HG02610 (cell line): Measurements from ENCODE around the gene ROBO4.

Experiments
- ATAC-seq: cut with Tn5 transposase; IDR thresholded peaks from one replicate; pipeline ENCODE4 v1.9.1; 2021; ENCODE audit warnings: mild to moderate bottlenecking, moderate library complexity; ENCODE audit not compliant: unreplicated experiment

The ROBO4 gene

GRCh38 chr11:124897674-124898262 is at the start of gene ROBO4:
TSS of gene ROBO4 (minus strand) at chr11:124897865. CDS start at chr11:124897795, 70 bp downstream.
- ATAC-seq: no peak

DNA sequence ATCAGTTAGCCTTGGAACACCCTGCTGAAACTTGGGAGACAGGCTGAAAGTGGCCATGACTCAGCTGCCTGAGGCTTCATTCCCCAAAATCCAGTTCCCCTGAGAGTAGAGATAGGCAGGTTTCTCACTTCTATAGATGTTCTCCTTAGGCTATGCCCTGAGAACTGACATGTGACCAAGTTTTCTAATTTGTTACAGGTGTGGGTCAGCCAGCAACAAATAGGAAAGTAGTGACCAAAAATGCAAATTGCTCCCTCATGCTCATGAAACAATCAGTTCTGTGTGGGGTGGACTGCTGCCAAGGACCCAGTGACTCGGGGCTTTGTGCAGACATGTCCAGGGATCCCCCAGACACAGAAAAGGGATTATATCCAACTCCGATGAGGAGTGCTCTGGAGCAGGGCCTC is 49.1 kb upstream of the ROBO4 start:
- ATAC-seq: no peak

DNA sequence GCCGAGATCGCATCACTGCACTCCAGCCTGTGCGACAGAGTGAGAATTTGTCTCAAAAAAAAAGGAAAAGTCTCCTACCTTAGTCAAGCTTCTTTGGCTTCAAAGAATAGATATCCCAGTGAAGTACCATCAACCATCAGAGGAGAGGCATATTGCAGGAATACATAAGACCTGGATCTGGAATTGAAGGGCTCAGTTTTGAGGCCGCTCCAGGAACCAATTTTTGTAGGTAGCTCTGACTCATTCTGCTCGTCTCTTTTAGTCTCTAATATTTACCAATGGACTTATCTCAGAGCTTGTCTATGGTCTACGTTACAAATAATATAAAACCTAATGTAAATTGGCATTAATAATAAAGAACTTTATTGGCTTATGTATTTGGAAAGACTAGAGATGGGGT is 48.2 kb upstream of the ROBO4 start:
- ATAC-seq: no peak

DNA sequence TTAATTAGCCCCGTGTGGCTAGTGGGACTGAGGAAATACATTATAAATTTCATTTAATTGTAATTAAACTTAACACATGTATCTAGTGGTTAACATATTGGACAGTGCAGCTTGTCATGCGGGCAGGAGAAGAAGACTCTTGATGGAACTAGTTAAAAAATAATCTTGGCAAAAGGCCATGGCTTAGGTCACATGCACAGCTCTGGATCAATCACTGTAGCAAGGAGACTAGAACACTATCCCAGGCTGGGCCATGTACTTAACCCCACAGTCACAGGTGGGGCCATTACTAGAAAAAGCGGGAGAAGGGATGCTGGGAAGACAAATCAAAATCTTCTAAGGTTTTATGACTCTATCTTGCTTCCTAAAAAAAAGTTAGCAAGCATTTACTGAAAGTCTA is 46.9 kb upstream of the ROBO4 start:
- no peak for ATAC-seq

GRCh38 chr11:124943741-124944140 is 46.1 kb upstream of the ROBO4 start:
- no peak for ATAC-seq

- ATAC-seq: no peak
These were observed 45.6 kb upstream of the ROBO4 start for GRCh38 chr11:124943254-124943616.

DNA sequence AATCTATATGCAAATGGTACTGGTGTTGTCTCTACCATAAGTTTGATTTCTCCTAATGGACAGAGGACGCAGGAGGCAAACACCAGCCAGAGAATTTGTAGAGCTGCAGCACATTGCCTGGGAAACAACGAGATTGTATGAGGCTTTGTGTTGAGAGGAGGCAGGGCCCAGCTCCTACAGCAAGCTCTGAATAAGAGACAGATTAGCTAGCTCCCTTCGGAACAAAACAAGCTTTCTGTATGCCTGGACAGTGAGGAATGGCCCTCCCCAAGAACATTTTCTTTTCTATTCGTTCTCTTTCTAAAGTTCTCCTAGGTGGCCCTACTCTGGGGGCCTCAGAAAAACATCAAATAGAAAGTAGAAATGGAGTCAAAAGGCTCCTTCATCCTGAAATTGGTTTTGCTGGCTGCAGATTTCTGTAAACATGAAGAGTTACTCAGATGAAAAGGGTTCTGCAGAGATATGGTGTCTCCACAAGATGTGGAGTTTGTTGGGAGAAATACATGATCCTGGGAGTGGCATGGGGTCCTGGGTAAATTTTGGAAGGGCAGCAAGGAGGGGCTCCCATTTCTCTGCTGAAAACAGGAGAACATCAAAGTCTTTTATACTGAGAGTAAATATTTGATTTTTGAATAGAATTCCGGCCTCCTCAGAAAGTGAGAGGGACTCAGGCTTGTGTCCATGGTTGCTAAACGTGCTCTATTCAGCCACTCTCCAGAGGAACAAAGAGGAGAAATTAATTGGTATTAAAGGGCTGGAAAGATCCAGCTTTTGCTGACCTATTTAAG is 45.0 kb upstream of the ROBO4 start:
- ATAC-seq: no peak

DNA sequence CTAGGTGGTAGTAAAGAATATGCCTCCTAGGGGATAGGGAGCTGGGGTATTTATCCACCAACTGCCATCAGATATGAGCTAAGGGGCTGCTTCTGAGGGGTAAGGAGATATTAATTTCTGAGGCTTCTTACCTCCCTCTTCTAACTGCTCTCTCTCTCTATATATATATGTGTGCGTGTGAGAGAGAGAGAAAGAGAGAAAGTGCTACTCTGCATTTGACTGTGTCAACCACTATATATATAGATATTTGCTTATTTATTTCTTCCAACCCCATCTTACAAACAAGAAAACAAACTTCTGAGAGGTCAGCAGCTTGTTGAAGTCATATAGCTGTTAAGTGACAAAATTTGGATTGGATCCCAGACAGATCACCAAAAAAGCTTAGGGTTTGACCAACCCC is 44.0 kb upstream of the ROBO4 start:
- no peak for ATAC-seq

GRCh38 chr11:124938970-124939369 is 41.3 kb upstream of the ROBO4 start:
- no peak for ATAC-seq

DNA sequence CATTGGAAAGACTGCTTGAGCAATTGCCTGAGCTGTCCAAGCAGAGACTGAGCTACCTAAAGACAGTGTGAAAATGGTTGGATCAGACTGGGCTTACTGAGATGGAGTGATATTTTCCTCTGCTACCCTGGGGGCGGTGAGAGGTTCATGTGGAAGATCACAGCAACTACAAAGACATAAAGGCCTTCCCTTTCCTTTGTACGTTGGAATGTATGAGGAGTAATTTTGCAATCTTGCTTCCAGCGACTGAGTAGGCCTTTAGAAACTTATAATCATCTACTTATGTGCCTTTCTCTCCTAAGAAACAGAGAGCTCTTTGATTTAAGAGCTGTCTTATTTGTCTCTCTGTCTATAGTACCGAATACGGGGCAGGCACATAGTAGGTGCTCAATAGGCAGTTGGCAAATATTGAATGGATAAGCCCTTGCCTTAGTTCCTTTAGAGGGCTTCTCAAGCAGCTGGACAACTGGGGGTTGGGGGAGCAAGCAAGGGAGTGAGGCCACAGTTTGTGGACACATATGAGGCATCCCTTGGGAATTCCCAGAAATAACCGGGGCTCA is 40.6 kb upstream of the ROBO4 start:
- no peak for ATAC-seq

DNA sequence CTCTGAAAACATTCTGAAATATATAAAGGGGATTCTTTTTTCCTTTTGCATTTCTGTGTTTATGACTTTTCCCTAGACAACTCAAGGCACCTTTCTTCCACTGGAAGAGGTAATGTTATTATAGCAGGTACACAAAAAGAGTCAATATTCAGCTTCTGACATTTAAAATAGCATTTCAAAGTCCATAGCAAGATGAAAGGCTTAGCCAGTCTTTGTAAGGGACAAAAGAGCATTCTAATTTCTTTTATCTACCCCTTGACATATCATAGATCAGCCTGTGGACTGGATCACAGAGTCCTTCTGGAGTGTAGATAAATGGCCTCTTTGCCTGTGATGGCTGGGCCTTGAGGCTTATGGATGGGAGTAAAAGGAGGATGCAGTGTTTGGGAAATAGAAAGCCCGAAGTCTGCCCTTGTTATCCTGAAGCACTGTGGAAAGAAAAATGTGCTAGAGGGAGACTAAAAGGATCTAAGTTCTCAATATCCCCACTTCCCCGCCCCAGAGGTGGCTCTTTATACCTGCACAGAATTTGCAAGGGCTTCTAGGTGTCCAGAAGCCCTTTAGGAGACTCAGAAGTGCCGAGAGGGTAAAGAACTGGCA is 39.8 kb upstream of the ROBO4 start:
- no peak for ATAC-seq

DNA sequence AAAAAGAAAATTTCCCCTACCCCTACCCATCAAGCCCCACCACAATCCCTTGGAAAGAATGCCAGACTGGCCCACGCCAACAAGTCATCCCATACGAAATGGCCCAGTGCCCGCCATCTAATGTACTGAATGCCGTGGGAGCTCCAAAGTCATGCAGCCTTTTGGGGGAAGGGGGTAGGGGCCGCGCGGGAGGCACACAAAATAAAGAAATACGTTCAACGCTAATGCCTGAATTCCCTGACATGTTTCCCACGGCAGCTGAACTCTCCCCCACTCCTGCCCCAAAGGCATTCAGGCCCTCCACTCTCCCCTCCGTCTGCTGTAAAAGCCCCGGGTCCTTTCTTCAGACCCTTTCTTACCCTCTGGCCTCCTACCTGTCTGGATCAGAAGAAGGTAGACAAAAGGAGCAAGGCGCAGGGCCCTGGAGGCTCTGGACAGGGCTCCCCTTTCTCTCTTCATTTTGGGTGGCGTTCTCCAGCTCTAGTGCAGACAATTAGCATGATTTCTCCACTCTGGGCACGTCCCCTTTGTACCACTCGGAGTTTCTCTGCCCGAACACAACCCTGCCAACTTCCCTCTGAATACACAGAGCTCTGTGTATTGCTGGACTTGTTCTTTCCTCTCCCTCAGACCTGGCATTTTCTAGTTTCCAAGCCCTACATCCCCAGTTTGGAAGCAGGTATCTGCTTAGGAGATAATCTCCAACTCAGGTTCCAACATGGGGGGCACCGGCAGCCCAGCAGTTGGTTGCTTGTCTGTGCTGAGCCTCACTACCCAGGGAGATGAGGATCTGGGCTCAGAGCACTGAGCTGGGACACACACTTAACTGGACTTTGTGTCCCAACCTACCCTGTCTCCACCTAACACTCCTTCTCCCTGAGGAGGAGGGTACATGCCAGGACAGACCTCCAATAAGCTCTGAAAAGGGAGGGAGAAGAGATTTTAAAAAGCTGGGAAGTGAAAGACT is 38.2 kb upstream of the ROBO4 start, which contains the start of gene HEPACAM:
TSS of gene HEPACAM (minus strand) at position 500 of the 967 bp plus-strand sequence. CDS start at position 459, 41 bp downstream.
- no peak for ATAC-seq

- no peak for ATAC-seq
These were observed 37.3 kb upstream of the ROBO4 start for GRCh38 chr11:124934862-124935547.

GRCh38 chr11:124930799-124931198 is 33.1 kb upstream of the ROBO4 start:
- ATAC-seq: no peak

- no peak for ATAC-seq
These were observed 31.4 kb upstream of the ROBO4 start for GRCh38 chr11:124928942-124929665.

DNA sequence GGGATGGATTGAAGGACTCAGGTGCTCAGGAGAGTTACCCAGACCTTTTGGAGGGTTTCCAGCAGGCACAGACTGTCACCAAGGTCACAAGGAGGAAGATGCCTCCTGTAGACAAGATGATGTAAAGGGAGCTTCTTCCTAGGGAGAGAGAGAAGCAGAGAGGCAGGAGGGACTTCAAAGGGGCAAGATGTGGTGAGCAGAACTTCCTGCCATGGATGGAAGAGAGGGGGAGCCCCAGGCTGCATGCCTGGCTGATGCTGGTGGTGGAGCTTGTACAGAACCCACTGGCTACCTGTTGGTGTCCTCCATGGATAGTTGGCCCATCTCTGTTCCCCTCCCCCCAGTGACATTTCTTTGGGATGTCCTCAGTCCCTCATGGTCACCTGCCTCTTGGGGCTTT is 25.6 kb upstream of the ROBO4 start:
- no peak for ATAC-seq

DNA sequence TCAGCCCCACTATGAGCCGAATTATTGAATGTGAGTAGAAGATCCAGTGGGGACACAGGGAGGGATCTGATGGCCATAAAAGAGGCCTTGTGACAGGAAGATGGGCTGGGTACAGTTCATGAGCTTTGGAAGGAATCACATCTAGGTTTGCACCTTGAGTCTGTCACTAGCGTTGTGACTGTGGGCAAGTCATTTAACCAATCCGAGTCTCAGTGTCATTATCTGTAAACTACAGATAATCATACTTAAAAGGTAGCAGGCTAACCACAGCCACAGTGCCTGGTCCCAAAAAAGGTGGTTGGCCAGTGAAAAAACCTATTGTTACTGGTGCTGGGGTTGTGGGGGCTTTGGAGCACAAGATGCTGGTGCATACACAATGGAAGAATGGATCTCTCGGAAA is 25.2 kb upstream of the ROBO4 start:
- no peak for ATAC-seq

DNA sequence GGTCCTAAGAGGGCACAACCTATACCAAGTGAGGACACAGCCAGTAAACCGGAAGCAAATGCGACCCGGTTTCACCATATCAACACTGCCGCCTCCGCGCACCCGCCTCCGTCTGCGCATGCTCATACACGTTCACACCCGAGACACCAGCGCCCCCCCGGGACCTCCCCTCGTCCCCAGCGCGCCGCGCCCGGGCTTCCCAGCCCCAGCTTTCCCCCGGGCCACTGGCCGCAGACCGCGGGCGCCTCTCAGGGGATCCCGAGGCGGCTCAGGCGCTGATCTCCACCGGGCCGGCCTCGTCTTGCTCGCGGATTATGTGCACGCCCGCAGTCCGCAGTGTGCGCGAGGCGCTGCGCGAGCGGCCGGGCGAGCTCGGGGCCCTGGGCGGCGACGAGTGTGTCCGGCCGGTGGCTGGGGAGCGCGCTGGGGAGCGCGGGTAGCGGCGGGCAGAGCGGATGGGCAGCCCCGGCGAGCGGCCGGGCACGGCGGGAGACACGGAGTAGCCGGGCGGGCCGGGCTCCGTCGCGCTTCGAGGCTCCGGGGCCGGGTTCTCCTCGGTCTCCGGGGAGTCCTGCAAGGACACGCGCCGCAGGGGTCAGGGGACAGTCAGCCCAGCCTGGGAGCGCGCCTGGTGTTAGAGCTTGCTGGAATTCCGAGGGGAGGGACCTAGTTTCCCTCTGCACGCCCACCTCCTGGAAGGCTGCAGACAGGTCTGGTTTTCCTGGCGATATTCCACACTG is 23.4 kb upstream of the ROBO4 start:
- no peak for ATAC-seq

GRCh38 chr11:124920356-124920755 is 22.7 kb upstream of the ROBO4 start:
- ATAC-seq: no peak
